DMS 273 (cell line): ENCODE results near the gene MITF.

Source experiments
- DNase-seq: peaks from one replicate; lab custom pipeline; 2025; ENCODE audit not compliant: unreplicated experiment; lab: John Stamatoyannopoulos, UW

The MITF gene, protein sequence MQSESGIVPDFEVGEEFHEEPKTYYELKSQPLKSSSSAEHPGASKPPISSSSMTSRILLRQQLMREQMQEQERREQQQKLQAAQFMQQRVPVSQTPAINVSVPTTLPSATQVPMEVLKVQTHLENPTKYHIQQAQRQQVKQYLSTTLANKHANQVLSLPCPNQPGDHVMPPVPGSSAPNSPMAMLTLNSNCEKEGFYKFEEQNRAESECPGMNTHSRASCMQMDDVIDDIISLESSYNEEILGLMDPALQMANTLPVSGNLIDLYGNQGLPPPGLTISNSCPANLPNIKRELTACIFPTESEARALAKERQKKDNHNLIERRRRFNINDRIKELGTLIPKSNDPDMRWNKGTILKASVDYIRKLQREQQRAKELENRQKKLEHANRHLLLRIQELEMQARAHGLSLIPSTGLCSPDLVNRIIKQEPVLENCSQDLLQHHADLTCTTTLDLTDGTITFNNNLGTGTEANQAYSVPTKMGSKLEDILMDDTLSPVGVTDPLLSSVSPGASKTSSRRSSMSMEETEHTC

DNA sequence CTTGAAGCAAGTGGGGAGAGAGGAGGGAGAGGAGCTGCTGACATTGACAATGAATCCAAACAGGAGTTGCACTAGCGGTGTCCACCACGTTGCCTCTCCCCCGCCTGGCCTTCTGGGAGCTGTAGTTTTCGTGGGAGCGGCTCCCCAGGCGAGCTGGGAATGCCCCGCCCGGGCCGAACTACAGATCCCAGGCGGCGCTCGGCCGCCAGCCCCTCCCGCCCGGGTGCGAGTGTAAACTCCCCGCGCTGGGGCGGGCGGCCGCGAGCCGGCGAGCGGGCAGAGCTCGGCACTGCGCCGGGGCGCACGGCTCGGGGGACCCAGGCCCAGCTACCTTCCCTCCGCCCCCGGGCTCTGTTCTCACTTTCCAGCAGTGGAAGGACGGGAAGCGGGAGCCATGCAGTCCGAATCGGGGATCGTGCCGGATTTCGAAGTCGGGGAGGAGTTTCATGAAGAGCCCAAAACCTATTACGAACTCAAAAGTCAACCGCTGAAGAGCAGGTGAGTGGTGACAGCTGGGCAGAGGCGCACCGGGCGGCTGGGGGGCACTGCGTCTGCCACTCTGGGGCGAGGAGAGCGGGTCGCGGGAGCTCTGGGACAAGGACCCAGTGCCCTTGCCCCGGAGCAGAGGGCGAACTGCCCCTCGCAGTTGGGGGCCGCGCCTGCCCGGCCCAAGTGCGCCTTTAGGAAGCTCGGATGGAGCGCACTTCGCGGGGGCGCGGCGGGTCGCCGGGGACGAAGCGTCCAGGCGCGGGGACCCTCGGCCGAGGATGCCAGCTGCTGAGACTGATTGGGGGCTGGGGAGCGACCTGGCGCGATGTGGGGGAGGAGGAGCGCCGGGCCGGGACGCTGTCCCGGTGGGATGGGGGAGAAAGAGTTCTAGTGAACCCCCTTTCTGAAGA is at the start of gene MITF:
Gene MITF, plus strand, starts transcription at position 261 of the 899 bp plus-strand sequence. Its CDS starts 134 bp downstream, at position 395.
- peak; percentile 95 for DNase-seq

GRCh38 chr3:69691860-69692259 is 47.4 kb upstream of the MITF start:
- no peak for DNase-seq

GRCh38 chr3:69692761-69693160 is 46.5 kb upstream of the MITF start:
- no peak for DNase-seq

DNA sequence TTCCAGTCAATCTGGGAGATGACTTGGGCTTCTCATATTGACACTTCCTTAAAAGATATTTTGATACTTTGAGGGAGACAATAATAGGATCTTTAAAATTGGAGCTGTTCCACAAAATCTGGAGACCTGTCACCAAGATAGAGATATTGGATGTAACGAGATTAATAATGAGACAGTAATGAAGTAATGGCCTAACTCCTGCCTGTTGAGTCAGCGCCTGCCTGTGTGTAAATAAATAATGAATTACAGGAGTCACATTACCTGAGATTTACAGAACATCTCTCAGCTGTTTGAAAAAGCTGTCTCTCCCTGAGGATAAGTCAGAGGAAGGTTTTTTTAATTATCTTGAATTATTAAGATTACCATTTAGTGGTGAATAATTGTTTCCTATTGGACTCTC is 43.8 kb upstream of the MITF start:
- no peak for DNase-seq

- DNase-seq, result no peak
Observed at GRCh38 chr3:69695933-69696332, 43.3 kb upstream of the MITF start.

- peak; percentile 54 for DNase-seq
Observed at GRCh38 chr3:69696367-69696766, 42.9 kb upstream of the MITF start.

GRCh38 chr3:69697381-69697780 is 41.9 kb upstream of the MITF start:
- DNase-seq, result no peak

GRCh38 chr3:69698728-69699127 is 40.5 kb upstream of the MITF start:
- no peak for DNase-seq

DNA sequence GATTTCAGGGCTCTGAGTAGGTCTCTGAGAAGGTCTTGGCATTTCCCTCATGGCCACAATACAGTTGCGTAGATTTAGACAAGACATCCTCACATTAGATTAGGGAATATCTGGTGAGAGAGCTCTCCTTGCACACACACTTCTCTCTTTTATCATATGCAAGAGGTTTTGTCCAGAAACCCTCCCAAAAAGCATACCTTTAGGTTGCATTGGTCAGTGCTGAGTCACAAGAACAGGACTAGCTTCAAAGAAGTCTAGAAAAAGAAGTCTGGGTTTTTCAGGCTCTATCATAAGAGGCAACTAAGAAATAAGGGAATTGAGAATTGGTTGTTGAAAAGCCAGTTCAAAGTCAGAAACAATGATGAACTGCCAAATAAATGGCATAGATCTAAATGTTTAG is 40.1 kb upstream of the MITF start:
- no peak for DNase-seq

DNA sequence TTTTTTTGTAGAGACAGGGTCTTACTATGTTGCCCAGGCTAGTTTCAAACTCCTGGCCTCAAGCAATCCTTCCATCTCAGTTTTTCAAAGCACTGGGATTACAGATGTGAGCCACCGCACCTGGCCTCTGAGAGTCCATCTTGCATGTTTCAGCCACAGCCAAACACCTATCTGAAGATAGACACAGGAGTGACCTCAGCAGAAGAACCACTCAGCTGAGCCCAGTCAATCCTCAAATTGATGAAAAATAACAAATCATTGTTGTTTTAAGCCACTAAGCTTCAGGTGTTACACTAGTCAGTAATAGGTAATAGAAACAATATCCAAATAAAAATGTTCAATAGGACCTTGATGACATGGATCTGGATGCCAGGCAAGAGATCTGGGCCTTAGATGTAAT is 38.3 kb upstream of the MITF start:
- DNase-seq, result no peak

DNA sequence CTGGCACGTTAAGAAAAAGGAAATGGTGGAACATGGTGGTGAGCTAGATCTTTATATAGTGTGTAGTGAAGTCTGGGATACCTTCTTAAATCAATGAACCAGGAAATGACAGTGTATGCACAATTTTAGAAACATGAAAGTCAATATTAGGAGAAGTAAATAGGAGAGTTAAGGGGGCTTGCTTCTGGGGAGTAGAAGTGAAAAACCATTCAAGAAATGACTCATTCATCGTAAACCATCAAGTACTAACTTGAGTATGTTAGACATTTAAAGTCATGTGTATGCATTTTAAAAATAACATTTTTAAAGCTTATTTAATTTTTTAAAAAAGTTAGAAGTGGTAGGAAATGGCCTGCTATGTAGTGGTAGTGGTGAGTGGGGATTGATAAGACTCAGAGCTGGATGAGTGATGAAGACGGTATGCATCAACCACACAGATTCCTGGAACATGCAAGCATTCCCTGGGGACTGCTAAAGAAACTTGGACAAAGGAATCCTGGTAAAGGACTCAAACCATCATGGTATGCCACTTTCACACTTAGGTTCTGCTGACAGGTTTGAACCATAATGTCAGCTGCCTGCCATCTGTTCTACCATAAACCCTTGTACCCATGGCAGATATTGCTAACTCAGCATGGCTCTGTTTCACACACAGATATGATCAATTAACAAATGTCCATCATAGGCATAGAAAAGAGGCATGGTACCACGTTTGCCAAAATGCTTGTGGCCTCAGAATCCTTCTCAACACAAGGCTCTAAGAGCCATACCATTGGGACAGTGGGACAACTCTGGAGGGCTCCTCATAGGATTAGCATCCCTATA is 28.9 kb upstream of the MITF start:
- DNase-seq, result no peak

- DNase-seq, result no peak
Observed at GRCh38 chr3:69712269-69712668, 27.0 kb upstream of the MITF start.

GRCh38 chr3:69712933-69713332 is 26.3 kb upstream of the MITF start:
- DNase-seq, result no peak

DNA sequence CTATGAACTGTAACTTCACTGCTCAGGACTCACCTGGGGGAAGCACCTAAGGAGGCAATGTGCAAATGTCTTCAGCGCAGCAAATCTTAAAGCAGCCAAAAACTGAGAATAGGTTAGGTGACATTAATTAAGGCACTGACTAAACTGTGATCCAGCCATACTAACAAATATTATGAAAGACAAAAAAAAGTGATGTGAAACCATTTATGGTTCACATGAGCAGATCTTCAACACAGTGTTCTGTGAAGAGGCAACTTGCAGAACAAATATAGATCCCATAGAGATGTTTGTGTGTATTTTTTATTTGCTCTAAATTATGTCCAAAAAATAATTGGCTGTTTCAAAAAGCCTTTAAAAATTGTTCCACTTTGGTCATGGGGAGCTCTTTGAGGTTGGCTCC is 24.1 kb upstream of the MITF start:
- no peak for DNase-seq

DNA sequence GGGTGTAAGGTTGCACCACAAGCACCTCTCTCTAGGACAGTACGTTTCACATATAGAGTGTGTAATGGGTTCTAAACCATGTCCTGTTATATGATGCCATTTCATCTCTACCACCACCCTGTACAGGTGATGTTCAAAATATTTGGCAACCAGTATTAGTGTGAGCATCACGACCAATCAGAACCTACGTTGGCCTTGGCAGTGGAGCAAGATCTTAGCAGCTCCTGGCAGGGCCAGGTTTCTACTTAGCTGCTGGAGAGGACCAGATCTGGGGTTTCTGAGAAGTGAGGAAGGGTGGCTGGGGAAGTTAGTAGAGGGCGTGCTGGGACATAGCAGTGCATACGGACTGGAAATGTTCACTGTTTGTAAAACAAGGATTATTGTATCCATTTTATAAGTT is 23.1 kb upstream of the MITF start:
- no peak for DNase-seq

- peak; percentile 12 for DNase-seq
Observed at GRCh38 chr3:69718866-69719586, 20.2 kb upstream of the MITF start.

- no peak for DNase-seq
Observed at GRCh38 chr3:69719587-69720122, 19.6 kb upstream of the MITF start.

GRCh38 chr3:69720824-69721223 is 18.4 kb upstream of the MITF start:
- no peak for DNase-seq

- peak; percentile 6 for DNase-seq
Observed at GRCh38 chr3:69723389-69723788, 15.9 kb upstream of the MITF start.
